A549 (cell line): ENCODE measurements around the gene INTS13. TPM values are rescaled to one million over a fixed set of nuclear protein-coding genes. Genes with fewer than 3 reads are reported as not detected.
A peak's percentile ranks its signal among the peaks of the same experiment; 100 is the strongest.
"Not testable (repeated sequence)": the region's sequence is repeated elsewhere in the genome, so short reads cannot be mapped to it uniquely, and the experiment has no call there.

ENCODE experiments used
- ATAC-seq, 2 experiments: fragments of 200-7000 bp in 1 of 2; fragments of >200 bp in 1 of 2; cut with Nextera tagmentation in 1 of 2; cut with Tn5 transposase in 1 of 2; 3 replicates each; pipeline versions ENCODE4 v1.8.0 to v1.9.1; 2018 to 2020; ENCODE audit warnings: mild to moderate bottlenecking in 1 of 2, moderate library complexity in 1 of 2
- CTCF ChIA-PET: fragments of 300-600 bp; sonication (Branson Sonifier 250); formaldehyde crosslinking; extraction: SDS; loops from one replicate; lab custom pipeline; 2021; ENCODE audit warnings: antibody characterized with exemption, inconsistent platforms; lab: Yijun Ruan, JAX
- POLR2A ChIA-PET: fragments of 350-600 bp; formaldehyde crosslinking; extraction: SDS; loops from one replicate; lab custom pipeline; 2021; ENCODE audit warnings: antibody characterized with exemption, inconsistent platforms; lab: Yijun Ruan, JAX
- DNase-seq, 2 experiments: peaks; one replicate each; pipeline versions ENCODE4 v3.0.0 to v3.0.0-alpha.2; 2011 to 2016; ENCODE audit warnings: low read depth in 1 of 2, low spot score in 1 of 2
- FAIRE-seq: peaks from 2 replicates; lab custom pipeline; 2011; peaks lifted over from hg19 to GRCh38; lab: Jason Lieb, UNC
- H3K27ac ChIP-seq, 2 experiments: fragments of >200 bp; sonication (Bioruptor Twin); formaldehyde crosslinking; 3 replicates each; pipeline ENCODE4 v1.5.1; 2016 to 2017
- H3K4me1 ChIP-seq: fragments of >200 bp; sonication (Bioruptor Twin); formaldehyde crosslinking; 3 replicates; pipeline ENCODE4 v1.6.1; 2016
- H3K4me2 ChIP-seq: fragments of >200 bp; sonication (Bioruptor Twin); formaldehyde crosslinking; 3 replicates; pipeline ENCODE4 v1.6.1; 2016
- H3K4me3 ChIP-seq: fragments of >200 bp; sonication (Bioruptor Twin); formaldehyde crosslinking; 3 replicates; pipeline ENCODE4 v1.5.1; 2016
- H3K9me3 ChIP-seq: fragments of >200 bp; sonication (Bioruptor Twin); formaldehyde crosslinking; 3 replicates; pipeline ENCODE4 v1.6.1; 2016
- ATOH8 ChIP-seq: fragments of 250-450 bp; sonication (Bioruptor Pico); IDR thresholded peaks from 2 replicates; pipeline ENCODE4 v1.5.0; 2020; ENCODE audit warnings: low read depth, mild to moderate bottlenecking, moderate library complexity
- CBX2 ChIP-seq: fragments of 200-600 bp; sonication (generic); IDR thresholded peaks from 2 replicates; pipeline ENCODE4 v1.6.1; 2016; ENCODE audit warnings: low read depth, mild to moderate bottlenecking, borderline replicate concordance
- CBX8 ChIP-seq: fragments of 200-600 bp; sonication (generic); IDR thresholded peaks from 2 replicates; pipeline ENCODE4 v1.6.1; 2016
- CEBPB ChIP-seq, 2 experiments: fragments of >200 bp in 1 of 2; sonication (Bioruptor Twin) in 1 of 2; formaldehyde crosslinking in 1 of 2; IDR thresholded peaks; 2 replicates each; pipeline ENCODE4 v1.6.1; 2012 to 2016
- EHF ChIP-seq: fragments of 250-450 bp; sonication (Bioruptor Pico); IDR thresholded peaks from 2 replicates; pipeline ENCODE4 v1.5.0; 2020; ENCODE audit warnings: mild to moderate bottlenecking
- GATA3 ChIP-seq: IDR thresholded peaks from 2 replicates; pipeline ENCODE4 v1.6.1; 2012; ENCODE audit warnings: borderline replicate concordance
- HDAC2 ChIP-seq: fragments of 200-600 bp; sonication (generic); IDR thresholded peaks from 2 replicates; pipeline ENCODE4 v1.6.1; 2016
- JUNB ChIP-seq: fragments of >200 bp; sonication (Bioruptor Twin); formaldehyde crosslinking; IDR thresholded peaks from 2 replicates; pipeline ENCODE4 v1.6.1; 2016
- MAFK ChIP-seq: fragments of 450-650 bp; IDR thresholded peaks from 2 replicates; pipeline ENCODE4 v1.6.1; 2014; ENCODE audit not compliant: partially characterized antibody
- NFE2L2 ChIP-seq: fragments of 150-350 bp; conservative IDR thresholded peaks from 2 replicates; pipeline ENCODE4 v1.6.1; 2014; ENCODE audit warnings: low read length
- NPAS2 ChIP-seq: fragments of 250-450 bp; sonication (Bioruptor Pico); IDR thresholded peaks from 2 replicates; pipeline ENCODE4 v1.8.0; 2022; ENCODE audit warnings: mild to moderate bottlenecking, moderate library complexity, borderline replicate concordance
- NR3C1 ChIP-seq: fragments of >200 bp; sonication (Bioruptor Twin); formaldehyde crosslinking; IDR thresholded peaks from 3 replicates; pipeline ENCODE4 v1.6.1; 2017
- PHF8 ChIP-seq: fragments of 200-600 bp; sonication (generic); IDR thresholded peaks from 2 replicates; pipeline ENCODE4 v1.6.1; 2016; ENCODE audit warnings: low read depth, mild to moderate bottlenecking, antibody characterized with exemption, moderate library complexity, borderline replicate concordance
- RAD21 ChIP-seq, 2 experiments: fragments of >200 bp in 1 of 2; sonication (Bioruptor Twin) in 1 of 2; formaldehyde crosslinking in 1 of 2; IDR thresholded peaks in 1 of 2; conservative IDR thresholded peaks in 1 of 2; 2 replicates in 1 of 2; 3 replicates in 1 of 2; pipeline ENCODE4 v1.6.1; 2012 to 2018; ENCODE audit warnings: inconsistent platforms in 1 of 2
- RCOR1 ChIP-seq: fragments of 150-350 bp; IDR thresholded peaks from 2 replicates; pipeline ENCODE4 v1.6.1; 2014; ENCODE audit warnings: antibody characterized with exemption, low read length, low read depth
- RNF2 ChIP-seq: fragments of 200-600 bp; sonication (generic); IDR thresholded peaks from 2 replicates; pipeline ENCODE4 v1.6.1; 2016; ENCODE audit warnings: low read depth, mild to moderate bottlenecking, antibody characterized with exemption, moderate library complexity, borderline replicate concordance
- TP53 ChIP-seq: fragments of 250-450 bp; sonication (Bioruptor Pico); IDR thresholded peaks from 2 replicates; pipeline ENCODE4 v1.5.0; 2021; ENCODE audit warnings: mild to moderate bottlenecking, moderate library complexity
- WGBS: methylation state at CpG from one replicate; pipeline ENCODE4 v1.1.6; 2017; ENCODE audit errors: missing lambda C conversion rate; 5-methylcytosine and 5-hydroxymethylcytosine counted together
- polyA plus RNA-seq, 4 experiments: library from polyadenylated mRNA; depleted of rRNA in 3 of 4; stranded (reverse); fragments of >200 nt; fragmentation: RNase III in 1 of 4; extraction: RNeasy Plus Mini Kit Qiagen cat#74134 plus additional on column Dnase treatment in 1 of 4; gene quantifications; 2 replicates in 3 of 4; 3 replicates in 1 of 4; pipeline ENCODE4 v1.2.3, GENCODE V29; 2011 to 2017
- TF ChIP-seq, protein P1 (sequence below): fragments of 250-450 bp; sonication (Bioruptor Pico); IDR thresholded peaks from 2 replicates; pipeline ENCODE4 v1.5.0; 2021; ENCODE audit warnings: mild to moderate bottlenecking, moderate library complexity, borderline replicate concordance
- TF ChIP-seq, protein P2 (sequence below): fragments of >200 bp; sonication (Bioruptor Twin); formaldehyde crosslinking; IDR thresholded peaks from 3 replicates; pipeline ENCODE4 v1.6.1; 2016

The INTS13 gene
- polyA plus RNA-seq, 2 of the 4 experiments (the other 2 are of a cell fraction), result 34.9 to 71.7 TPM

- no peak for ATAC-seq
- no peak for DNase-seq
- no peak for FAIRE-seq
- peaks cover 5% of the 10 kb centered on the region; the same call in 1 of the 3 replicates for H3K9me3 ChIP-seq
- no peak overlapping the region for H3K27ac ChIP-seq
- no peak overlapping the region for H3K4me3 ChIP-seq
- no peak overlapping the region for H3K4me2 ChIP-seq
- ChIA-PET CTCF (no interaction called here), POLR2A (no interaction called here)
- no peaks in the 10 kb centered on the region for H3K4me1 ChIP-seq
- WGBS, result 60% methylated on average over 1 of the region's 1 CpG
- no peak for TF ChIP-seq JUNB
- TF ChIP-seq MAFK, result peak; percentile 78
- TF ChIP-seq NPAS2 (CRISPR knock-in tag), result no peak
- no peak for TF ChIP-seq CBX2
Observed at GRCh38 chr12:26906024-26906423, 31.8 kb downstream of the INTS13 start.

GRCh38 chr12:26903396-26903795, 34.4 kb downstream of the INTS13 start:
- H3K4me3 ChIP-seq, H3K9me3 ChIP-seq, H3K27ac ChIP-seq, H3K4me1 ChIP-seq, POLR2A ChIA-PET, DNase-seq, ATAC-seq, FAIRE-seq, H3K4me2 ChIP-seq: not testable (repeated sequence)
- CTCF ChIA-PET, result interaction anchor here (2.9 kb wide), 1 partner anchor 18 kb away, joined by 15 read pairs; no protein-coding TSS in a partner anchor
- 60% methylated on average over 3 of the region's 3 CpGs for WGBS

DNA sequence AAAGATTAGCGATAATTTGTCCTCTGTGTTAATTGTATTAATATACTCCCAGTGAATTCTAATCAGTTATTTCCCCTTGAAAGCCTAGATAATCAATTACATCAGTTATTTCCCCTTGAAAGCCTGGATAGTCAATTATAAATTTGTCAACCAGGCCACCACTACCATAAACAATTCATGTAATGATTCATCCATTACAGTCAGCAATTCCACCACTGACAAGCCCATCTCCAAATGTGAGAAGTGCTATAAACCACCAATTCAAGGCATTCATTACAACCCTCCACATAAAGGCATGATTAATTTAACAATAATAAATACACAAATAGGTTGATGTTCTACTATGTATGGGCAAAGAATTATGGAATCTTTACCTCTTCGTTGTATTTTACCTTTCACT, 40.9 kb downstream of the INTS13 start:
- TF ChIP-seq, protein P1, sequence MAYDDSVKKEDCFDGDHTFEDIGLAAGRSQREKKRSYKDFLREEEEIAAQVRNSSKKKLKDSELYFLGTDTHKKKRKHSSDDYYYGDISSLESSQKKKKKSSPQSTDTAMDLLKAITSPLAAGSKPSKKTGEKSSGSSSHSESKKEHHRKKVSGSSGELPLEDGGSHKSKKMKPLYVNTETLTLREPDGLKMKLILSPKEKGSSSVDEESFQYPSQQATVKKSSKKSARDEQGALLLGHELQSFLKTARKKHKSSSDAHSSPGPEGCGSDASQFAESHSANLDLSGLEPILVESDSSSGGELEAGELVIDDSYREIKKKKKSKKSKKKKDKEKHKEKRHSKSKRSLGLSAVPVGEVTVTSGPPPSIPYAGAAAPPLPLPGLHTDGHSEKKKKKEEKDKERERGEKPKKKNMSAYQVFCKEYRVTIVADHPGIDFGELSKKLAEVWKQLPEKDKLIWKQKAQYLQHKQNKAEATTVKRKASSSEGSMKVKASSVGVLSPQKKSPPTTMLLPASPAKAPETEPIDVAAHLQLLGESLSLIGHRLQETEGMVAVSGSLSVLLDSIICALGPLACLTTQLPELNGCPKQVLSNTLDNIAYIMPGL (CRISPR knock-in tag), result no peak
- TF ChIP-seq, protein P2, sequence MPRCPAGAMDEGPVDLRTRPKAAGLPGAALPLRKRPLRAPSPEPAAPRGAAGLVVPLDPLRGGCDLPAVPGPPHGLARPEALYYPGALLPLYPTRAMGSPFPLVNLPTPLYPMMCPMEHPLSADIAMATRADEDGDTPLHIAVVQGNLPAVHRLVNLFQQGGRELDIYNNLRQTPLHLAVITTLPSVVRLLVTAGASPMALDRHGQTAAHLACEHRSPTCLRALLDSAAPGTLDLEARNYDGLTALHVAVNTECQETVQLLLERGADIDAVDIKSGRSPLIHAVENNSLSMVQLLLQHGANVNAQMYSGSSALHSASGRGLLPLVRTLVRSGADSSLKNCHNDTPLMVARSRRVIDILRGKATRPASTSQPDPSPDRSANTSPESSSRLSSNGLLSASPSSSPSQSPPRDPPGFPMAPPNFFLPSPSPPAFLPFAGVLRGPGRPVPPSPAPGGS, result no peak
- TF ChIP-seq MAFK (no peak), CBX8 (no peak), NR3C1 (no peak), CBX2 (no peak), ATOH8 (CRISPR knock-in tag) (no peak), RAD21 (conservative IDR thresholded peaks at IDR 0.05 in 1 of 2, IDR thresholded peaks at IDR 0.05 in 1 of 2) (no peak), EHF (CRISPR knock-in tag) (no peak), TP53 (CRISPR knock-in tag) (no peak), GATA3 (no peak), HDAC2 (no peak), RCOR1 (no peak), PHF8 (no peak), RNF2 (no peak), CEBPB (IDR thresholded peaks at IDR 0.05) (no peak), NFE2L2 (no peak)
- FAIRE-seq, result no peak
- H3K4me2 ChIP-seq, result no peak overlapping the region

More for the DNA sequence above, 40.9 kb downstream of the INTS13 start:
- Histone ChIP-seq H3K4me3 (no peak overlapping the region), H3K9me3 (no peaks in the 10 kb centered on the region), H3K27ac (no peak overlapping the region), H3K4me1 (no peaks in the 10 kb centered on the region)
- POLR2A ChIA-PET, result no interaction called here
- CTCF ChIA-PET, result interaction anchor here (1.0 to 5.4 kb wide), 2 partner anchors 11 to 26 kb away, joined by 4 to 37 read pairs; no protein-coding TSS in a partner anchor
- ATAC-seq (no peak), DNase-seq (no peak)
- WGBS, result 96% methylated on average over 2 of the region's 2 CpGs
